ENCODE data around the gene TTC28. TPM values are rescaled to one million over a fixed set of nuclear protein-coding genes. Genes with fewer than 3 reads are reported as not detected.
"Not testable (repeated sequence)": the region's sequence is repeated elsewhere in the genome, so short reads cannot be mapped to it uniquely, and the experiment has no call there.

TTC28 gene
- total RNA-seq, 1 experiment from 2014 or later, result 0.12 TPM

DNA sequence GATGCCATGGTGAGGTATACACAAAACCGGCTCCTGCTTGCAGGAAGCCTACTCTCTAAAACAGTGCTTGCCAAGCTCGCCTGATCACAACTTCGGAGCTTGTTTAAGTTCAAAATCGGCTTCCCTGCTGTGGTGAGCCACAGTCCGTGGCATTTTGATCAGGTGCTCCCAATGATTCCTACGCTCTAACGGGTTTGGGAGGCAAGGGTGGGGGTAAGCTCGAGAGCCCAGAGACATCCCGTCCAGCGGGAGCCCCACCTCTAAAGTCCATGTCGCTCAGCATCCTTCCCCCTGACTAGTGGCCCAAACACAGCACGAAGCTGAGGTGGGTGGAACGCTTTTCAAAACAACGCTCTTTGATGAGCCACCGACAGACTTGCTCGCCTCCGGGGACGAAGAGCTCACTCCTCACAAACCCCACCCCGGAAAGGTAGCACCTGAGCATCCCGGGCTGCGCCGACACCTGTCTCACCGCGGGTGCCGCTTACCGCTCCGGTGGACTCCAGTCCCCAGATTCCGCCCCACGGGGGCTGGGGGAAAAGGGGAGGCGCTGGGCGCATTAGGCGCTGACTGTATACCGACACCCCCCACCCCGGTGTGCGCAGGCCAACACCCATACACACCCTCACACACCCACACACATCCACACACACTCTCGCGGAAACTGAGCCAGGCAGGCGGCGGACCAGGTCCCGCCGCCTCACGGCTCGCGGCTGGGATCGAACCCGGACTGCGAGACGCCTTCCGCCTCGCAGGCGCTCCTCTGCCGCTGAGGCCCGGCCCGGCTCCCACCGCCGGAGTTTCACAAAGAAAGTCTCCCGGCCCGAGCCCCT is 646 bp downstream of the TTC28 start:
- DNase-seq (ENCODE audit: low read depth, low spot score); H3K4me2 ChIP-seq (ENCODE audit: low read length); H3K4me3 ChIP-seq (replicated peaks in 1 of 2; ENCODE audit: low read depth in 1 of 2, low read length in 2 of 2); intact Hi-C loops (cut with micrococcal nuclease); H3K27ac ChIP-seq (ENCODE audit: low read depth, low read length); H2AFZ ChIP-seq (ENCODE audit: low read depth, low read length, poor library complexity, severe bottlenecking); H4K20me1 ChIP-seq (ENCODE audit: insufficient read depth); H3K36me3 ChIP-seq (ENCODE audit: control insufficient read depth in 1 of 2, insufficient read depth in 2 of 2, low read length in 2 of 2); H3K9me2 ChIP-seq (ENCODE audit: insufficient read depth); BruUV-seq (replicated peaks); POLR2A ChIA-PET; H3K9me3 ChIP-seq (ENCODE audit: control insufficient read depth in 1 of 2, insufficient read depth in 1 of 2, low read depth in 1 of 2, low read length in 2 of 2); H3K4me1 ChIP-seq (ENCODE audit: control insufficient read depth in 1 of 2, insufficient read depth in 2 of 2, low read length in 2 of 2); H3K79me2 ChIP-seq (ENCODE audit: insufficient read depth, low read length); ATAC-seq; H3K27me3 ChIP-seq (ENCODE audit: insufficient read depth, low read length); CTCF ChIA-PET; RAD21 ChIA-PET (ENCODE audit: low non-redundant PET in 1 of 2, low total read pairs in 2 of 2, uncharacterized antibody in 2 of 2, unreplicated experiment in 2 of 2); H3K9ac ChIP-seq (ENCODE audit: low read length): not testable (repeated sequence)

DNA sequence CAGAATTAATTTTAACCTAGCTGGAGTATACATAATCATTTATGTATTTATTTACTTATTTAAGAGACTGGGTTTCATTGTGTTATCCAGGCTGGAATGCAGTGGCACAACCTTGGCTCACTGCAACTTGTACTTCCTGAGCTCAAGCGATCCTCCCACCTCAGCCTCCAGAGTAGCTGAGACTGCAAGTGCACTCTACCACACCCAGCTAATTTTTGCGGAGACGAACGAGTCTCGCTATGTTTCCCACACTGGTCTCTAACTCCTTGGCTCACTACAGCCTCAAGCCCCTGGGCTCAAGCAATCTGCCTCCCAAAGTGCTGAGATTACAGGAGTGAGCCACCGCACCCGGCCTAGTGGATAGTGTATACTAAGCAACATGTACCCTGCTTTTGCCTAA is 1.5 kb downstream of the TTC28 start:
- H3K27ac ChIP-seq (ENCODE audit: low read depth, low read length); H3K79me2 ChIP-seq (ENCODE audit: insufficient read depth, low read length); ATAC-seq; H3K4me3 ChIP-seq (replicated peaks in 1 of 2; ENCODE audit: low read depth in 1 of 2, low read length in 2 of 2); H3K9me2 ChIP-seq (ENCODE audit: insufficient read depth); H3K36me3 ChIP-seq (ENCODE audit: control insufficient read depth in 1 of 2, insufficient read depth in 2 of 2, low read length in 2 of 2); H2AFZ ChIP-seq (ENCODE audit: low read depth, low read length, poor library complexity, severe bottlenecking); H3K27me3 ChIP-seq (ENCODE audit: insufficient read depth, low read length); H3K9ac ChIP-seq (ENCODE audit: low read length); POLR2A ChIA-PET; H3K9me3 ChIP-seq (ENCODE audit: control insufficient read depth in 1 of 2, insufficient read depth in 1 of 2, low read depth in 1 of 2, low read length in 2 of 2); intact Hi-C loops (cut with micrococcal nuclease); BruUV-seq (replicated peaks); CTCF ChIA-PET; H3K4me2 ChIP-seq (ENCODE audit: low read length); H4K20me1 ChIP-seq (ENCODE audit: insufficient read depth); H3K4me1 ChIP-seq (ENCODE audit: control insufficient read depth in 1 of 2, insufficient read depth in 2 of 2, low read length in 2 of 2); DNase-seq (ENCODE audit: low read depth, low spot score): not testable (repeated sequence)
- RAD21 ChIA-PET (ENCODE audit: low non-redundant PET in 1 of 2, low total read pairs in 2 of 2, uncharacterized antibody in 2 of 2, unreplicated experiment in 2 of 2), result interaction anchor here in 1 of 2 experiments (0.5 kb wide), 1 partner anchor 30 kb away, joined by 4 read pairs; no protein-coding TSS in a partner anchor

DNA sequence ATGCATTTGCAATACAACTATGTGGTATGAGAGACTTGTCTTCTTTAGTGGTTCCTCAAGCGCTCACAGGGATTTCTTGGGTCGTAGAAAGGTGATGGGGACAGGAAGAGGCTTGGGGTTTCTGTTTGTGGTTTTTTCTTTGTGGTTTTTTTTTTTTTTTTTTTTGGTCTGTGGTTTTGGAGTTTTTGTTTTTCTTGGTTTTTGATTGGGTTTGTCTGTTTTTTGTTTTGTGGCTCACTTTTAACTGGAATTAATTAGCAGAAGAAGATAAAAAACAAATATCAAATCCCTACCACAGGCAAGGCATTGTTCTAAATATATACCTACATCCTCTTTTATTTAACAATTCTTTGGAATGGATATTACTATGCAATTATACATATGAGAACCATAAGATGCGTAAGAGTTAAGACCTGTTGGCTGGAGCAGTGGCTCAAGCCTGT is 5.5 kb downstream of the TTC28 start:
- H3K36me3 ChIP-seq (ENCODE audit: control insufficient read depth in 1 of 2, insufficient read depth in 2 of 2, low read length in 2 of 2), result no peaks in the 10 kb centered on the region
- no peaks in the 10 kb centered on the region for H3K79me2 ChIP-seq (ENCODE audit: insufficient read depth, low read length)
- no peak overlapping the region; the same call in 1 of the 2 replicates for H3K4me2 ChIP-seq (ENCODE audit: low read length)
- BruUV-seq (replicated peaks), result no TSS peak
- intact Hi-C loops (cut with micrococcal nuclease), result no loop called here
- no peaks in the 10 kb centered on the region; a peak in 1 of 4 replicates for H3K4me1 ChIP-seq (ENCODE audit: control insufficient read depth in 1 of 2, insufficient read depth in 2 of 2, low read length in 2 of 2)
- no peak for DNase-seq (ENCODE audit: low read depth, low spot score)
- TF ChIP-seq TCF7L2 (IDR thresholded peaks at IDR 0.05; ENCODE audit: borderline replicate concordance, extremely low read depth, insufficient read depth, insufficient read length) (no peak), RAD21 (IDR thresholded peaks at IDR 0.05; ENCODE audit: low read depth) (no peak), EGR1 (IDR thresholded peaks at IDR 0.05; ENCODE audit: low read depth) (no peak), POLR2A (IDR thresholded peaks at IDR 0.05; ENCODE audit: borderline replicate concordance, extremely low read depth, insufficient read depth, insufficient read length) (no peak)
- no peak overlapping the region for H3K27ac ChIP-seq (ENCODE audit: low read depth, low read length)
- POLR2A ChIA-PET, result no interaction called here
- no peak overlapping the region for H3K9ac ChIP-seq (ENCODE audit: low read length)
- ATAC-seq, result no peak
- CTCF ChIA-PET, result no interaction called here
- no peak overlapping the region for H2AFZ ChIP-seq (ENCODE audit: low read depth, low read length, poor library complexity, severe bottlenecking)
- no peaks in the 10 kb centered on the region for H4K20me1 ChIP-seq (ENCODE audit: insufficient read depth)
- no peak overlapping the region for H3K4me3 ChIP-seq (replicated peaks in 1 of 2; ENCODE audit: low read depth in 1 of 2, low read length in 2 of 2)
- RAD21 ChIA-PET (ENCODE audit: low non-redundant PET in 1 of 2, low total read pairs in 2 of 2, uncharacterized antibody in 2 of 2, unreplicated experiment in 2 of 2), result no interaction called here
- H3K27me3 ChIP-seq (ENCODE audit: insufficient read depth, low read length), result no peaks in the 10 kb centered on the region
- H3K9me3 ChIP-seq (ENCODE audit: control insufficient read depth in 1 of 2, insufficient read depth in 1 of 2, low read depth in 1 of 2, low read length in 2 of 2), result no peaks in the 10 kb centered on the region
- no peaks in the 10 kb centered on the region for H3K9me2 ChIP-seq (ENCODE audit: insufficient read depth)
